Measurements from ENCODE around the gene ASTN2. TPM values are rescaled to one million over a fixed set of nuclear protein-coding genes. Genes with fewer than 3 reads are reported as not detected.

ASTN2 gene
- total and polyA plus RNA-seq, 4 donors, result 0.57 to 2.9 (median 1.4) TPM

DNA sequence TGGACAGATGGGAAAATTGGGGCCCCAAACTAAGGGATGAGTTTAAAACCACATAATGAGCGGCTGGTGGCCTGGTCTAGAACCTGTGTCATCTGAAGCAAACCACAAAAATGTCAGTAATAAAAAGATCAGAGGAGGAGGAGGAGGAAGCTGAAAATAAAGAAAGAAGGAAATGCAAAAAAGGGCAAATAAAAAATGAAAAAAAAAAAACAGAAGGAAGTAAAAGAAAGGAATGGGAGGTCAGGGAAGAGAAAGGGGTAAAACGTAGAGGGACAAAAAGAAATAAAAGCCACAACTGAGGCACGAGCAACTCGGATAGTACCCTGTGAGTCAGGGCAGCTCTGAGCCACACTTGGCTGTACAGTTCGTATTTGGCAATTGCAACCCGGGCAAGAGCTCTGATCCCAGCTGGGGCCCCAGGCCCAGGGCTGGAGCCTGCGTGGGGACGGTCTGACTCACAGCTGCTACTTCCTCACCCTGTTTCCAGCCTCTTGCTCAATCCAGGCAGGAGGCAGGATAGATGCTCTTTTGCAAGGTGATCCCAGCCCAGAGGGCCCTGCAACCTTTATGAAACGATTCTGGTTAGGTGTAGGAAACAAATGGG is 865.7 kb downstream of the ASTN2 start:
- WGBS, result 30% methylated on average over 9 of the region's 9 CpGs
- Histone ChIP-seq H3K36me3 (ENCODE audit: control insufficient read depth in 4 of 4, insufficient read depth in 3 of 4, low read depth in 1 of 4, low read length in 3 of 4) (no peaks in the 10 kb centered on the region), H3K4me3 (ENCODE audit: low read depth in 1 of 3, low read length in 3 of 3) (no peak overlapping the region), H3K27ac (ENCODE audit: low read depth in 1 of 2, low read length in 2 of 2) (peak overlapping the region; percentile 75 to 89), H3K9me3 (ENCODE audit: control insufficient read depth in 4 of 4, low read length in 3 of 4) (no peaks in the 10 kb centered on the region), H3K9ac (ENCODE audit: low read depth in 1 of 2, low read length in 2 of 2) (no peak overlapping the region), H3K4me1 (ENCODE audit: control insufficient read depth in 4 of 4, insufficient read depth in 4 of 4, low read length in 3 of 4) (peaks cover 12 to 39% (median 31%) of the 10 kb centered on the region in 4 donors), H3K27me3 (ENCODE audit: control insufficient read depth in 4 of 4, insufficient read depth in 4 of 4, low read length in 3 of 4) (no peaks in the 10 kb centered on the region)
- TF ChIP-seq, protein P1, sequence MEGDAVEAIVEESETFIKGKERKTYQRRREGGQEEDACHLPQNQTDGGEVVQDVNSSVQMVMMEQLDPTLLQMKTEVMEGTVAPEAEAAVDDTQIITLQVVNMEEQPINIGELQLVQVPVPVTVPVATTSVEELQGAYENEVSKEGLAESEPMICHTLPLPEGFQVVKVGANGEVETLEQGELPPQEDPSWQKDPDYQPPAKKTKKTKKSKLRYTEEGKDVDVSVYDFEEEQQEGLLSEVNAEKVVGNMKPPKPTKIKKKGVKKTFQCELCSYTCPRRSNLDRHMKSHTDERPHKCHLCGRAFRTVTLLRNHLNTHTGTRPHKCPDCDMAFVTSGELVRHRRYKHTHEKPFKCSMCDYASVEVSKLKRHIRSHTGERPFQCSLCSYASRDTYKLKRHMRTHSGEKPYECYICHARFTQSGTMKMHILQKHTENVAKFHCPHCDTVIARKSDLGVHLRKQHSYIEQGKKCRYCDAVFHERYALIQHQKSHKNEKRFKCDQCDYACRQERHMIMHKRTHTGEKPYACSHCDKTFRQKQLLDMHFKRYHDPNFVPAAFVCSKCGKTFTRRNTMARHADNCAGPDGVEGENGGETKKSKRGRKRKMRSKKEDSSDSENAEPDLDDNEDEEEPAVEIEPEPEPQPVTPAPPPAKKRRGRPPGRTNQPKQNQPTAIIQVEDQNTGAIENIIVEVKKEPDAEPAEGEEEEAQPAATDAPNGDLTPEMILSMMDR (IDR thresholded peaks at IDR 0.05; ENCODE audit: low read depth, low read length, missing input control), result no peak
- TF ChIP-seq ATF3 (IDR thresholded peaks at IDR 0.05) (peak; percentile 72), FOXA1 (IDR thresholded peaks at IDR 0.05) (peak; percentile 63), HNF4A (conservative IDR thresholded peaks at IDR 0.05) (peak; percentile 80 to 90), EGR1 (IDR thresholded peaks at IDR 0.05; ENCODE audit: low read depth in 2 of 2) (peak in 1 of 2 donors; percentile 86), SP1 (IDR thresholded peaks at IDR 0.05) (peak; percentile 61), TAF1 (conservative IDR thresholded peaks at IDR 0.05) (no peak), RAD21 (IDR thresholded peaks at IDR 0.05) (peak; percentile 45 to 56), JUND (IDR thresholded peaks at IDR 0.05) (peak; percentile 88 to 96), YY1 (IDR thresholded peaks at IDR 0.05) (peak; percentile 51), RXRA (IDR thresholded peaks at IDR 0.05) (peak; percentile 75 to 92), GABPA (IDR thresholded peaks at IDR 0.05 in 1 of 2, conservative IDR thresholded peaks at IDR 0.05 in 1 of 2) (peak in 1 of 2 donors; percentile 53), NR2F2 (IDR thresholded peaks at IDR 0.05) (no peak), HNF4G (IDR thresholded peaks at IDR 0.05) (peak; percentile 16), FOXA2 (IDR thresholded peaks at IDR 0.05) (peak; percentile 20)
- TF ChIP-seq, protein P2, sequence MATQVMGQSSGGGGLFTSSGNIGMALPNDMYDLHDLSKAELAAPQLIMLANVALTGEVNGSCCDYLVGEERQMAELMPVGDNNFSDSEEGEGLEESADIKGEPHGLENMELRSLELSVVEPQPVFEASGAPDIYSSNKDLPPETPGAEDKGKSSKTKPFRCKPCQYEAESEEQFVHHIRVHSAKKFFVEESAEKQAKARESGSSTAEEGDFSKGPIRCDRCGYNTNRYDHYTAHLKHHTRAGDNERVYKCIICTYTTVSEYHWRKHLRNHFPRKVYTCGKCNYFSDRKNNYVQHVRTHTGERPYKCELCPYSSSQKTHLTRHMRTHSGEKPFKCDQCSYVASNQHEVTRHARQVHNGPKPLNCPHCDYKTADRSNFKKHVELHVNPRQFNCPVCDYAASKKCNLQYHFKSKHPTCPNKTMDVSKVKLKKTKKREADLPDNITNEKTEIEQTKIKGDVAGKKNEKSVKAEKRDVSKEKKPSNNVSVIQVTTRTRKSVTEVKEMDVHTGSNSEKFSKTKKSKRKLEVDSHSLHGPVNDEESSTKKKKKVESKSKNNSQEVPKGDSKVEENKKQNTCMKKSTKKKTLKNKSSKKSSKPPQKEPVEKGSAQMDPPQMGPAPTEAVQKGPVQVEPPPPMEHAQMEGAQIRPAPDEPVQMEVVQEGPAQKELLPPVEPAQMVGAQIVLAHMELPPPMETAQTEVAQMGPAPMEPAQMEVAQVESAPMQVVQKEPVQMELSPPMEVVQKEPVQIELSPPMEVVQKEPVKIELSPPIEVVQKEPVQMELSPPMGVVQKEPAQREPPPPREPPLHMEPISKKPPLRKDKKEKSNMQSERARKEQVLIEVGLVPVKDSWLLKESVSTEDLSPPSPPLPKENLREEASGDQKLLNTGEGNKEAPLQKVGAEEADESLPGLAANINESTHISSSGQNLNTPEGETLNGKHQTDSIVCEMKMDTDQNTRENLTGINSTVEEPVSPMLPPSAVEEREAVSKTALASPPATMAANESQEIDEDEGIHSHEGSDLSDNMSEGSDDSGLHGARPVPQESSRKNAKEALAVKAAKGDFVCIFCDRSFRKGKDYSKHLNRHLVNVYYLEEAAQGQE (IDR thresholded peaks at IDR 0.05), result peak; percentile 64
- TF ChIP-seq, protein P3, sequence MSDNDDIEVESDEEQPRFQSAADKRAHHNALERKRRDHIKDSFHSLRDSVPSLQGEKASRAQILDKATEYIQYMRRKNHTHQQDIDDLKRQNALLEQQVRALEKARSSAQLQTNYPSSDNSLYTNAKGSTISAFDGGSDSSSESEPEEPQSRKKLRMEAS (IDR thresholded peaks at IDR 0.05), result peak; percentile 95
- TF ChIP-seq, protein P4, sequence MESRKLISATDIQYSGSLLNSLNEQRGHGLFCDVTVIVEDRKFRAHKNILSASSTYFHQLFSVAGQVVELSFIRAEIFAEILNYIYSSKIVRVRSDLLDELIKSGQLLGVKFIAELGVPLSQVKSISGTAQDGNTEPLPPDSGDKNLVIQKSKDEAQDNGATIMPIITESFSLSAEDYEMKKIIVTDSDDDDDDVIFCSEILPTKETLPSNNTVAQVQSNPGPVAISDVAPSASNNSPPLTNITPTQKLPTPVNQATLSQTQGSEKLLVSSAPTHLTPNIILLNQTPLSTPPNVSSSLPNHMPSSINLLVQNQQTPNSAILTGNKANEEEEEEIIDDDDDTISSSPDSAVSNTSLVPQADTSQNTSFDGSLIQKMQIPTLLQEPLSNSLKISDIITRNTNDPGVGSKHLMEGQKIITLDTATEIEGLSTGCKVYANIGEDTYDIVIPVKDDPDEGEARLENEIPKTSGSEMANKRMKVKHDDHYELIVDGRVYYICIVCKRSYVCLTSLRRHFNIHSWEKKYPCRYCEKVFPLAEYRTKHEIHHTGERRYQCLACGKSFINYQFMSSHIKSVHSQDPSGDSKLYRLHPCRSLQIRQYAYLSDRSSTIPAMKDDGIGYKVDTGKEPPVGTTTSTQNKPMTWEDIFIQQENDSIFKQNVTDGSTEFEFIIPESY (IDR thresholded peaks at IDR 0.05), result peak; percentile 51
- peak; percentile 47 for DNase-seq (ENCODE audit: low spot score)

All from liver (tissue), 9 donors.